ENCODE results near the gene PRKN.

Gene PRKN

DNA sequence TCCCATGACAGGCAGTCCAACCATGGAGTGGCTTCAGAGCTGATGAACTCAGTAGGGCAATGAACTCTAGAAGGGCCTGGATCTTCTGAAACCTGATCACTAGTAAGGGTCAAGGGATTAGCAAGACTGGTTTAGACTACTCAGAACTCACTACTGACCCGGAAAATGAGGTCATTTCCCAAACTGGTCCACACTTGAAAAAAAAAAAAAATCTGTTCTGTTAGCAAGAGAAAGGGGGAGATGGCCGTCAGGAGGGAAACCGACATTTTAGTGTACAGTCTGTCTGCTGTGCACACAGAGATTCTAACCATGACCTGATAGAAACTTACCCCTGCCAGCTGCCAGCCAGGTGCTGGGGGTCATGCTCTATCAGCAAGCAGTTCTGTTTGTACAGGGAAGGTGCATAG lies 1191.3 kb downstream of the PRKN start:
- Histone ChIP-seq H3K9me3 (replicated peaks; ENCODE audit: insufficient read depth, low read length) (no peaks in the 10 kb centered on the region), H3K4me3 (ENCODE audit: low read length) (no peak overlapping the region), H3K4me2 (ENCODE audit: low read depth, low read length) (peak overlapping the region; percentile 50), H4K20me1 (ENCODE audit: insufficient read depth, low read length) (no peaks in the 10 kb centered on the region), H2AFZ (ENCODE audit: low read length) (peak overlapping the region; percentile 51; the same call in 1 of the 2 replicates), H3K9me2 (replicated peaks; ENCODE audit: insufficient read depth, low read length) (no peaks in the 10 kb centered on the region), H3K9ac (ENCODE audit: low read length) (peak overlapping the region; percentile 48; the same call in 1 of the 2 replicates), H3K27me3 (replicated peaks; ENCODE audit: insufficient read depth, low read length) (no peaks in the 10 kb centered on the region), H3K36me3 (replicated peaks; ENCODE audit: insufficient read depth, low read length) (no peaks in the 10 kb centered on the region), H3K4me1 (ENCODE audit: low read length) (peaks cover 19% of the 10 kb centered on the region), H3K27ac (ENCODE audit: low read length) (peak overlapping the region; percentile 84), H3F3A (ENCODE audit: insufficient read depth, low read length) (peaks cover 12% of the 10 kb centered on the region; the same call in 1 of the 2 replicates), H3K79me2 (ENCODE audit: low read length) (no peaks in the 10 kb centered on the region)
- TF ChIP-seq EZH2phosphoT487 (IDR thresholded peaks at IDR 0.05; ENCODE audit: low read length), result no peak
- TF ChIP-seq, protein P1, sequence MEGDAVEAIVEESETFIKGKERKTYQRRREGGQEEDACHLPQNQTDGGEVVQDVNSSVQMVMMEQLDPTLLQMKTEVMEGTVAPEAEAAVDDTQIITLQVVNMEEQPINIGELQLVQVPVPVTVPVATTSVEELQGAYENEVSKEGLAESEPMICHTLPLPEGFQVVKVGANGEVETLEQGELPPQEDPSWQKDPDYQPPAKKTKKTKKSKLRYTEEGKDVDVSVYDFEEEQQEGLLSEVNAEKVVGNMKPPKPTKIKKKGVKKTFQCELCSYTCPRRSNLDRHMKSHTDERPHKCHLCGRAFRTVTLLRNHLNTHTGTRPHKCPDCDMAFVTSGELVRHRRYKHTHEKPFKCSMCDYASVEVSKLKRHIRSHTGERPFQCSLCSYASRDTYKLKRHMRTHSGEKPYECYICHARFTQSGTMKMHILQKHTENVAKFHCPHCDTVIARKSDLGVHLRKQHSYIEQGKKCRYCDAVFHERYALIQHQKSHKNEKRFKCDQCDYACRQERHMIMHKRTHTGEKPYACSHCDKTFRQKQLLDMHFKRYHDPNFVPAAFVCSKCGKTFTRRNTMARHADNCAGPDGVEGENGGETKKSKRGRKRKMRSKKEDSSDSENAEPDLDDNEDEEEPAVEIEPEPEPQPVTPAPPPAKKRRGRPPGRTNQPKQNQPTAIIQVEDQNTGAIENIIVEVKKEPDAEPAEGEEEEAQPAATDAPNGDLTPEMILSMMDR (IDR thresholded peaks at IDR 0.05; ENCODE audit: low read length), result no peak
- no peak for TF ChIP-seq EZH2 (optimal IDR thresholded peaks at IDR 0.05; ENCODE audit: low read depth, low read length)
- peak; percentile 77 for DNase-seq

DNA sequence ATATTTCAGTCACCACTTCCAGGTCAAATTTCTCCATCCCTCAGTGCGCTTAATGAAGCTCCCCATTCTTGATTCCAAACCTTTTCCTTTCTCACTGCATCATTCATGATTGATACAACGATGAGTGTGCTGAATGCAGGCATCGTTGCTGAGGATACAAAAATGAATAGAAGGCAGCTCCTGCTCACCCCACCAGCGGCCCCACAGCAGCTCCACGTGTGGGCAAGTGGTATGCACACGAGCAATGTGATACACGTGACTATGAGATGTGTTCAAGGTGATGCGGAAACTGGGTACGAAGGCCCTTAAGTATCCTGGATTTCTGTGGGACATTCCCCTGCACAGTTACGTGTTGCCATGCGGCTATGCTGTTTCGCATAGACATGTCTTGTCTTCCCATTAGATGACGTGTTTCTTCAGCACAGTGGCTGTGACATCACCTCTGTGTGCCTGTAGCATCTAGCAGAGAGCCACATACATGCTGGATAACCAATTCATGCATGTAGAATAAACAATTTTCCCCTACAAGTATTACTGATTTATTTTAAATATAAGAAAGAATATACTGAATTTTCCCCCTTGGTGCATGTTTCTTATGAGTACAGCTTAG lies 1193.2 kb downstream of the PRKN start:
- H3K79me2 ChIP-seq (ENCODE audit: low read length), result no peaks in the 10 kb centered on the region
- H3K9me2 ChIP-seq (replicated peaks; ENCODE audit: insufficient read depth, low read length), result no peaks in the 10 kb centered on the region
- TF ChIP-seq EZH2phosphoT487 (IDR thresholded peaks at IDR 0.05; ENCODE audit: low read length) (no peak), EZH2 (optimal IDR thresholded peaks at IDR 0.05; ENCODE audit: low read depth, low read length) (no peak)
- TF ChIP-seq, protein P1 (IDR thresholded peaks at IDR 0.05; ENCODE audit: low read length), result no peak
- no peak for DNase-seq
- no peak overlapping the region for H3K4me2 ChIP-seq (ENCODE audit: low read depth, low read length)
- no peak overlapping the region for H3K27ac ChIP-seq (ENCODE audit: low read length)
- no peaks in the 10 kb centered on the region for H3K9me3 ChIP-seq (replicated peaks; ENCODE audit: insufficient read depth, low read length)
- no peaks in the 10 kb centered on the region for H3K27me3 ChIP-seq (replicated peaks; ENCODE audit: insufficient read depth, low read length)
- H3K36me3 ChIP-seq (replicated peaks; ENCODE audit: insufficient read depth, low read length), result no peaks in the 10 kb centered on the region
- H4K20me1 ChIP-seq (ENCODE audit: insufficient read depth, low read length), result no peaks in the 10 kb centered on the region
- H2AFZ ChIP-seq (ENCODE audit: low read length), result no peak overlapping the region
- peaks cover 11% of the 10 kb centered on the region; the same call in 1 of the 2 replicates for H3K4me1 ChIP-seq (ENCODE audit: low read length)
- no peak overlapping the region for H3K9ac ChIP-seq (ENCODE audit: low read length)
- no peak overlapping the region for H3K4me3 ChIP-seq (ENCODE audit: low read length)
- H3F3A ChIP-seq (ENCODE audit: insufficient read depth, low read length), result peaks cover 12% of the 10 kb centered on the region; the same call in 1 of the 2 replicates

DNA sequence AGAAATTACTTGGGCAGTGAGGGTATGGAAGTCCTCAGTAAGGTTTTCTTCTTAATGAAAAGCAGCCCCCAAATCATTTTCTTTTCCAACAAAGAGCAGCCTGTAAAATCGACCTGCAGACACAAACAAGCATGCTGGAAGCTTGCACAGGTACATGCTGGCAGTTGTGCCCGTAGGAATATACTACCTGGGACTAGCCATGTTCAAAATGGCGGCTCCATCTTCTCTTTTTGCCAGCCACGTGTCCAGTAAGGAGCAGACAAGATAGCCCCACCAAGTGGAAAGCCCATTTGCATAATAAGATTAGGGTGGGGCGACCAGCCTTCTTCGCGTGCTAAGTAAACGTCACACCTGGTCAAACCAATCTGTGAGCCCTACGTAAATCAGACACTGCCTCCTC lies 1194.3 kb downstream of the PRKN start:
- H2AFZ ChIP-seq (ENCODE audit: low read length), result no peak overlapping the region
- peaks cover 12% of the 10 kb centered on the region; the same call in 1 of the 2 replicates for H3F3A ChIP-seq (ENCODE audit: insufficient read depth, low read length)
- no peak overlapping the region for H3K4me3 ChIP-seq (ENCODE audit: low read length)
- H3K9ac ChIP-seq (ENCODE audit: low read length), result no peak overlapping the region
- H3K4me2 ChIP-seq (ENCODE audit: low read depth, low read length), result no peak overlapping the region
- no peaks in the 10 kb centered on the region for H3K79me2 ChIP-seq (ENCODE audit: low read length)
- no peak for DNase-seq
- no peaks in the 10 kb centered on the region for H3K36me3 ChIP-seq (replicated peaks; ENCODE audit: insufficient read depth, low read length)
- TF ChIP-seq, protein P1 (IDR thresholded peaks at IDR 0.05; ENCODE audit: low read length), result no peak
- TF ChIP-seq EZH2phosphoT487 (IDR thresholded peaks at IDR 0.05; ENCODE audit: low read length) (no peak), EZH2 (optimal IDR thresholded peaks at IDR 0.05; ENCODE audit: low read depth, low read length) (no peak)
- no peaks in the 10 kb centered on the region for H3K9me3 ChIP-seq (replicated peaks; ENCODE audit: insufficient read depth, low read length)
- no peaks in the 10 kb centered on the region for H3K9me2 ChIP-seq (replicated peaks; ENCODE audit: insufficient read depth, low read length)
- no peak overlapping the region for H3K27ac ChIP-seq (ENCODE audit: low read length)
- no peaks in the 10 kb centered on the region for H4K20me1 ChIP-seq (ENCODE audit: insufficient read depth, low read length)
- H3K27me3 ChIP-seq (replicated peaks; ENCODE audit: insufficient read depth, low read length), result no peaks in the 10 kb centered on the region
- H3K4me1 ChIP-seq (ENCODE audit: low read length), result peaks cover 11% of the 10 kb centered on the region; the same call in 1 of the 2 replicates
